Psoas muscle (tissue), 8 donors: ENCODE results near the gene POMP. TPM values are rescaled to one million over a fixed set of nuclear protein-coding genes. Genes with fewer than 3 reads are reported as not detected.

Experiments
- ATAC-seq, 4 donors: fragments of 200-7000 bp; cut with Tn5 transposase; one replicate each; pipeline ENCODE4 v1.9.1; 2020; ENCODE audit warnings: moderate library complexity in 3 of 4, mild to moderate bottlenecking in 2 of 4
- DNase-seq, 2 donors: peaks; one replicate each; pipeline ENCODE4 v3.0.0-alpha.2; 2020
- H3K27ac ChIP-seq: fragments of 200-600 bp; one replicate; pipeline ENCODE4 v1.8.0; 2022
- H3K27me3 ChIP-seq, 3 donors: fragments of 200-600 bp in 1 of 3; one replicate each; pipeline versions ENCODE4 v1.6.1 to v1.8.0; 2013 to 2022; ENCODE audit warnings: low read length in 2 of 3, mild to moderate bottlenecking in 2 of 3, moderate library complexity in 1 of 3; ENCODE audit not compliant: insufficient read depth in 3 of 3
- H3K36me3 ChIP-seq, 2 donors: fragments of 200-600 bp in 1 of 2; one replicate each; pipeline versions ENCODE4 v1.6.1 to v1.8.0; 2013 to 2022; ENCODE audit warnings: low read depth in 1 of 2, mild to moderate bottlenecking in 1 of 2, moderate library complexity in 1 of 2; ENCODE audit not compliant: insufficient read depth in 1 of 2
- H3K4me1 ChIP-seq: fragments of 200-600 bp; one replicate; pipeline ENCODE4 v1.8.0; 2022
- H3K4me3 ChIP-seq: fragments of 200-600 bp; one replicate; pipeline ENCODE4 v1.8.0; 2022; ENCODE audit warnings: mild to moderate bottlenecking
- H3K9me3 ChIP-seq: fragments of 200-600 bp; one replicate; pipeline ENCODE4 v1.8.0; 2022
- WGBS, 3 donors: extraction: QIAGEN DNeasy Blood & Tissue Kit; methylation state at CpG; one replicate each; pipeline versions ENCODE4 v1.1.6 to v1.1.7; 2013; 5-methylcytosine and 5-hydroxymethylcytosine counted together
- intact Hi-C, 2 donors: fragments of 100-400 bp; cut with DNase I; formaldehyde crosslinking; loops; one replicate each; pipeline versions ENCODE4 v1.11.0 to v1.14.2; 2022
- long read RNA-seq, 2 donors: library from polyadenylated mRNA; unstranded; transcript quantifications; one replicate each; pipeline ENCODE4 v2.0.0, GENCODE V29; 2021
- polyA plus RNA-seq, 3 donors: library from polyadenylated mRNA; stranded (reverse); fragments of 200-250 nt; gene quantifications; one replicate each; pipeline ENCODE4 v1.2.3, GENCODE V29; 2013
- total RNA-seq, 4 donors: library from RNA; stranded (reverse); fragmentation: NEBNext Ultra II Directional in 2 of 4; extraction: Animal tissue kit (Norgen Biotek cat#: 25700) in 2 of 4; gene quantifications; one replicate each; pipeline versions ENCODE4 v1.2.1 to v1.2.4, GENCODE V29; 2021 to 2023
- TF ChIP-seq, protein P1 (sequence below): fragments of 200-600 bp; IDR thresholded peaks from one replicate; pipeline ENCODE4 v1.8.0; 2022; ENCODE audit warnings: antibody characterized with exemption
- donor health status: healthy with polysubstance abuse.
- donor health status: DM: no; HTN: no; CAD: no; lungs with moderate emphysema.
- donor health status: Bipolar disorder and iron deficiency.
- donor health status: healthy.
- donor health status: DM: yes; HTN: yes; CAD: no.
- donor health status: DM: no; HTN: no; CAD: no.
- donor health status: DM: no; HTN: no; CAD: no.
- donor health status: DM: yes; HTN: yes; CAD: no.

Gene POMP, protein sequence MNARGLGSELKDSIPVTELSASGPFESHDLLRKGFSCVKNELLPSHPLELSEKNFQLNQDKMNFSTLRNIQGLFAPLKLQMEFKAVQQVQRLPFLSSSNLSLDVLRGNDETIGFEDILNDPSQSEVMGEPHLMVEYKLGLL
- total RNA-seq (100 to 1,000 TPM in 3 of 4 donors, 10 to 100 TPM in 1; 76.3 to 128 (median 122) TPM), polyA plus RNA-seq (100 to 1,000 TPM; 160 to 351 (median 247) TPM)
- long read RNA-seq, donor 1, transcript POMP-201 (6 exons, 1,330 nt): major isoform, 112 of 126 reads
- long read RNA-seq, donor 1, partial matches to known transcripts: 12 of 126 reads
- long read RNA-seq, donor 1, other reads (novel, unspliced or antisense): 2 of 126 reads
- long read RNA-seq, donor 2, transcript POMP-201 (6 exons, 1,330 nt): major isoform, 193 of 207 reads
- long read RNA-seq, donor 2, partial matches to known transcripts: 9 of 207 reads
- long read RNA-seq, donor 2, other reads (novel, unspliced or antisense): 5 of 207 reads

DNA sequence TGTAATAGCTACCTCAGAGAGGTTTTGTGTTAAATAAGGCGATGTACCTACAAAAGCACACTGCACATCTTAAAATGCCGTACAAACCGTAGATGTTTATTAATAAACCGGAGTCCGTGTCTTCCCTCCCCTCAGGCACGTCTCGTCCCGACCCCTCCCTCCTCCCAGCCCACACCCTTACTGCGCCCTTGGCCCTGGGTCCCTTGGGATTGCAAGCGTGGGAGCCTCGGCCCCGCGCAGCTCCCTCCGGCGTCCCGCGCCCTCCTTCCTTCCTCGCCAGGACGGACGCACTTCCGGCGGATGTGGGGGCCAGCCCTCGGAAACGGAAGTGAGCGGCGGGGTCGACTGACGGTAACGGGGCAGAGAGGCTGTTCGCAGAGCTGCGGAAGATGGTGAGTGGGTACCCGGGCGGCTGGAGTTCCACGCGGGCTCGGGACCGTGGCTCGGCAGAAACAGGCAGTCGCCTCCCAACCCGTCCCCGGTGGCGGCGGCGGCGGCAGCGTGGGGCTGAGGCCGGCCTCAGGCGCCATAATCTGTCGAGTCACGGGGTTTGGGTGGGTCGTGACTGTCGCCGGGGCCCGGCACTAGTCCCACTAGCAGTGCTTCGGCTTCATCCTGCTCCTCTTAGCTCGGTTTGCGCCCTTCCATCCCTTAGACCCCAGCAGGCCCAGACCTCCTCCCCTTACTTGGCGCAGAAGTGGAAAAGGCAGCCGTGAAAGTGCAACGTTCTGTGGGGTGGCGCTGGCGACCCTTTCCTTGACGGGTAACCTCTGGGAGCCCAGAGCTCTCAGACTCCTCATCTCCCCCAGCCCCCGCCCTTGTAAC, at the start of gene POMP:
Gene POMP (plus strand): TSS at position 335 of the 825 bp plus-strand sequence. CDS start 55 bp downstream, at position 390.
- Histone ChIP-seq H3K4me3 (peak within 1 kb of the TSS; percentile 92), H3K27ac (peak within 1 kb of the TSS; percentile 95), H3K4me1 (peaks cover 37% of the 10 kb centered on the region), H3K36me3 (peaks cover 6 to 27% of the 10 kb centered on the region in 2 donors), H3K9me3 (no peaks in the 10 kb centered on the region), H3K27me3 (no peaks in the 10 kb centered on the region)
- DNase-seq (peak; percentile 95 to 98), ATAC-seq (peak; percentile 99)
- 0 to 1% (median 0%) methylated on average over 55 to 64 of the region's 64 CpGs for WGBS, 3 donors
- intact Hi-C loops: loop anchor here (2.0 to 5.0 kb wide), 2 partner anchors 58 to 60 kb away; partner anchors contain the start of gene SLC46A3 (in 2 of the 2)
- TF ChIP-seq, protein P1, sequence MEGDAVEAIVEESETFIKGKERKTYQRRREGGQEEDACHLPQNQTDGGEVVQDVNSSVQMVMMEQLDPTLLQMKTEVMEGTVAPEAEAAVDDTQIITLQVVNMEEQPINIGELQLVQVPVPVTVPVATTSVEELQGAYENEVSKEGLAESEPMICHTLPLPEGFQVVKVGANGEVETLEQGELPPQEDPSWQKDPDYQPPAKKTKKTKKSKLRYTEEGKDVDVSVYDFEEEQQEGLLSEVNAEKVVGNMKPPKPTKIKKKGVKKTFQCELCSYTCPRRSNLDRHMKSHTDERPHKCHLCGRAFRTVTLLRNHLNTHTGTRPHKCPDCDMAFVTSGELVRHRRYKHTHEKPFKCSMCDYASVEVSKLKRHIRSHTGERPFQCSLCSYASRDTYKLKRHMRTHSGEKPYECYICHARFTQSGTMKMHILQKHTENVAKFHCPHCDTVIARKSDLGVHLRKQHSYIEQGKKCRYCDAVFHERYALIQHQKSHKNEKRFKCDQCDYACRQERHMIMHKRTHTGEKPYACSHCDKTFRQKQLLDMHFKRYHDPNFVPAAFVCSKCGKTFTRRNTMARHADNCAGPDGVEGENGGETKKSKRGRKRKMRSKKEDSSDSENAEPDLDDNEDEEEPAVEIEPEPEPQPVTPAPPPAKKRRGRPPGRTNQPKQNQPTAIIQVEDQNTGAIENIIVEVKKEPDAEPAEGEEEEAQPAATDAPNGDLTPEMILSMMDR: no peak

DNA sequence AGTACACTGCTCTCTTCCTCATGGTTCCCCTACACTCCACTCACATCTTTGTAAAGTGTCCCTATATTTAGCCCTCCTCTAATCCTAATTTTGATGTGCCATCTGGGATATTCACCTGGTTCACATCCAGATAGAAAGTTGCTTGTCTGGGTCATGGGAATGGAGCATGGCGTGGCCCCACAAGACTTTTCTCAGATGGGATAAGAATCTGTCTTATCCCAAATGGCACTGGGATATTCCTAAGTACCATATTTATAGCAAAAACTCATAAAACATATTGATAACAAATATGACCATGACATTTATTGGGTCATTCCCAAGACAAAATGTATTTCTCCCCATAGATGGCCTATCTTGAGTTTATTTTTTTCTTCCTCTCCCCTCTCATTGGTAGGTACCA, 49.5 kb upstream of the POMP start:
- intact Hi-C loops: no loop called here
- WGBS, 3 donors: 87 to 96% (median 94%) methylated on average over 1 of the region's 1 CpG

DNA sequence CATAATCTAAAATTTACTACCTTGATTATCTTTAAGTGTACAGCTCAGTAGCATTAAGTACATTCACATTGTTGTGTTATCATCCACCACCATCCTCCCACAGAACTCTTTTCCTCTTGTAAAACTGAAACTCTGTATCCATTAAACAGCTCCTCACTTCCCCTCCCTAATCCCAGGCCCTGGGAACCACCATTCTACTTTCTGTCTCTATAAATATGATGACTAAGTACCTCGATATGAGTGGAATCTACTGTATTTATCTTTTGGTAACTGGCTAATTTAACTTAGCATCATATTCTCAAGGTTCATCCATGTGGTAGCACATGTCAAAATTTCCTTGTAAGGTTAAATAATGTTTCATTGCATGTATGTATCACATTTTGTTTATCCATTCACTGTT, 49.0 kb upstream of the POMP start:
- Histone ChIP-seq H3K4me1 (no peaks in the 10 kb centered on the region), H3K4me3 (no peak overlapping the region), H3K27ac (no peak overlapping the region), H3K36me3 (no peaks in the 10 kb centered on the region), H3K9me3 (no peaks in the 10 kb centered on the region), H3K27me3 (peaks cover 0 to 2% (median 0%) of the 10 kb centered on the region in 3 donors)
- TF ChIP-seq, protein P1: no peak
- ATAC-seq (no peak), DNase-seq (no peak)
- intact Hi-C loops: no loop called here
- 85 to 91% (median 88%) methylated on average over 1 of the region's 1 CpG for WGBS, 3 donors

More for the DNA sequence above, 49.5 kb upstream of the POMP start:
- Histone ChIP-seq H3K36me3 (no peaks in the 10 kb centered on the region), H3K9me3 (no peaks in the 10 kb centered on the region), H3K4me1 (no peaks in the 10 kb centered on the region), H3K4me3 (no peak overlapping the region), H3K27me3 (peaks cover 0 to 2% (median 0%) of the 10 kb centered on the region in 3 donors), H3K27ac (no peak overlapping the region)
- TF ChIP-seq, protein P1: no peak
- ATAC-seq (no peak), DNase-seq (no peak)

DNA sequence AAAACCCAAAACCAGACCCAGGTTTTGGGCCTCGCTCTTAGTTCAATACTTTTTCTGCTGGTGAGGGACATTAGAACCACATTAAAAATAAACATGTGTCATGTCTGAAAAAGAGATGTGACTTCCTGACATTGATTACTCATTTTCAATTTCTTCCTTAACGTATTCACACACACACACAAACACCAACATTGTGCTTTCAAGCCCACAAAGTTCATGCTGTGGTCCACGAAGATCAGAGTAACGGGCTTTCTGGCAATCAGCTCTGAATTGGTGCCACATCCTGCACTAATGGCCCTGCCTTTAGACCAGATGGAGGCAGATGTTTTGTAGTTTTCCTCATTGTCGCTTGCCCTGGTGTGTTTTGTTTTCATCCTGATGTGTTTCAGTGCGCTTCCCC, 47.9 kb upstream of the POMP start:
- no peak overlapping the region for H3K27ac ChIP-seq
- no peaks in the 10 kb centered on the region for H3K36me3 ChIP-seq
- no peaks in the 10 kb centered on the region for H3K9me3 ChIP-seq
- no peaks in the 10 kb centered on the region for H3K4me1 ChIP-seq
- DNase-seq (no peak), ATAC-seq (no peak)
- 61 to 65% (median 62%) methylated on average over 6 of the region's 6 CpGs for WGBS, 3 donors
- intact Hi-C loops: no loop called here
- H3K4me3 ChIP-seq: no peak overlapping the region
- TF ChIP-seq, protein P1: no peak
- peaks cover 0 to 2% (median 0%) of the 10 kb centered on the region in 3 donors for H3K27me3 ChIP-seq
